GM11168 (cell line): ENCODE data around the gene WDFY2.
"Not testable (repeated sequence)": the region's sequence is repeated elsewhere in the genome, so short reads cannot be mapped to it uniquely, and the experiment has no call there.

ENCODE experiments used
- in situ Hi-C: fragments of 300-500 bp; cut with MboI; formaldehyde crosslinking; loops from one replicate; pipeline ENCODE4 v1.12.0; 2022; ENCODE audit warnings: low sequenced_read_pairs; ENCODE audit not compliant: unreplicated experiment

Gene WDFY2

GRCh38 chr13:51688937-51689662, 104.8 kb downstream of the WDFY2 start:
- in situ Hi-C loops = no loop called here

- in situ Hi-C loops = no loop called here
Observed at GRCh38 chr13:51689663-51689996, 105.4 kb downstream of the WDFY2 start.

- in situ Hi-C loops = not testable (repeated sequence)
Observed at GRCh38 chr13:51695677-51696076, 111.4 kb downstream of the WDFY2 start.

DNA sequence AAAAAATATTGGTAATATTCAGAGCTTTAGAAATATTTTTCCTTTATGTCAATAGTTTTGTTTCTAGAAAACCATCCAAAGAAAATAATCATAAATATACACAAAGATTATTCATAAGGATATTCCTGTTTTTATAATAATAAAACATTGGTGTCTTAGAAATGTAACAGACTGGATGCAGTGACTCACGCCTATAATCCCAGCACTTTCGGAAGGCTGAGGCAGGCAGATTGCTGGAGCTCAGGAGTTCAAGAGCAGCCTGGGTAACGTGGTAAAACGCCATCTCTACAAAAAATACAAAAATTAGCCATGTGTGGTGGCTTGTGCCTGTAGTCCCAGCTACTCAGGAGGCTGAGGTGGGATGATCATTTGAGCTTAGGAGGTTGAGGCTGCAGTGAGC, 112.9 kb downstream of the WDFY2 start:
- in situ Hi-C loops = no loop called here

- in situ Hi-C loops = no loop called here
Observed at GRCh38 chr13:51697855-51698254, 113.6 kb downstream of the WDFY2 start.

DNA sequence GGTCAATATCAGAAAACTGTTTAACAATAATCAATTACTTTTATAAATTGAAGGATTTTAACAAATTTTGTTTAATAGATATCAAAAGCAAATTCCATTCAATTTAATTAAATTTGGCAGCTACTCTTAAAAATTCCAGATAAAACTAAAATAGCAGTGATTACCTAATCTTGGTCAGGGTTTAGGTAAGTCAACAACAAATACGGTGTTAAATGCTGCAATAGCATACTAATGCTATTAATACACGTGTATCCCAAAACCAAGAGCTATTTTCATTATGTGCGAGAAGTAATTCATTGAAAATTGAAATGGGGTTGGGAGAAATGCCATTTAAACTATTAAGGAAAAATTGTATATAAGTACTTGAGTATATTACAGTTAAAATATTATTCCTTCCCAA, 114.1 kb downstream of the WDFY2 start:
- in situ Hi-C loops = no loop called here

GRCh38 chr13:51704399-51705313, 120.4 kb downstream of the WDFY2 start:
- in situ Hi-C loops = no loop called here

- in situ Hi-C loops = no loop called here
Observed at GRCh38 chr13:51707461-51707860, 123.2 kb downstream of the WDFY2 start.

GRCh38 chr13:51713807-51714206, 129.5 kb downstream of the WDFY2 start:
- in situ Hi-C loops = no loop called here

- in situ Hi-C loops = no loop called here
Observed at GRCh38 chr13:51714663-51715168, 130.5 kb downstream of the WDFY2 start.

DNA sequence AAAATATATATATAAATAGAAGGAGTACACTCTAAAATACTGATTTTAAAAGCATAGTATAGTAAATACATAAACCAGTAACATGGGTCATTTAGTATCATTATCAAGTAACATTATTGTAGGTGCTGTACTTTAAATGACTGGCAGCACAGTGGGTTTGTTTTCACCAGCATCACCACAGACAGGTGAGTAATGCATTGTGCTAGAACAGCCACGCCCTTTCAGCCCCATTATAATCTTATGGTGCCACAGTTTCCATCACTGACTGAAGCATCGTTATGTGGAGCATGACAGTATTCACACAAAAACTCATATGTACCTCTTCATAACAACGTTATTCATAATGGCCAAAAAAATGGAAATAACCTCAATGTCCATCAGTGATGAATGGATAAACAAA, 131.4 kb downstream of the WDFY2 start:
- in situ Hi-C loops = no loop called here

GRCh38 chr13:51717786-51718398, 133.6 kb downstream of the WDFY2 start:
- in situ Hi-C loops = no loop called here

DNA sequence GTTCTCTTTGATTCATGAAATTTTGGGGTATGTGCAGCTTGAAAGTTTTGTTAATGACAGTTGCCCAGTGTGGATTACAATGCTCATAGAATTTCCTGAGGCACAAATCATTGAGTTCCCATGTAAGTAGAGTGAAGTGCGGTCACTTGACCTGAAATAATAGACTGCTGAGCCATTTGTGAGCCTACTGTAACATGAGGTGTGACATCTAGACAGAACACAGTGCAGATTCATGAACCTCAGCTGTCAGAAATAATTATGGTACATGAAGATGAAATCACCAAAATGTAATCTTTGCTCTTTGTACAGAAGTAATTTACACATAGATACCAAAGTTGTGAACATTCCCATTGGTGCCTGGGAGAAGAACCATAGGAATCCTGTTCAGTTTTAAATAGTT, 135.1 kb downstream of the WDFY2 start:
- in situ Hi-C loops = no loop called here

- in situ Hi-C loops = no loop called here
Observed at GRCh38 chr13:51721496-51721895, 137.2 kb downstream of the WDFY2 start.

- in situ Hi-C loops = no loop called here
Observed at GRCh38 chr13:51723529-51723928, 139.3 kb downstream of the WDFY2 start.

DNA sequence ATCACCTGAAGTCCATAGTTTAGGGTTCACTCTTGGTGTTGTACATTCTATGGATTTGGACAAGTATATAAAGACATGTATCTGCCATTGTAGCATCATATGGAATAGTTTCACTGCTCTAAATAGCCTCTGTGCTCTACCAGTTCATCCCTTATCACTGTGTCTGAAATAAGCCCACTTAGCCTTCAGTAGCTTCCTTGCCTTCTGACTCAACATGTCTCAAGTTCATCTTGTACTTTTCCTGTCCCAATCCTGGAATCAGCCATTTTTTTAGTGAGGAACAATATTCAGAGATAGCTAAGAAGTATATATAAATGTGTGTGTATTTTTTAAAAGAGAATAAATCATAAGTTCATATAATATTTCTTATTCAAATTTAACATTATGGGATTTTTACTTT, 140.5 kb downstream of the WDFY2 start:
- in situ Hi-C loops = no loop called here

DNA sequence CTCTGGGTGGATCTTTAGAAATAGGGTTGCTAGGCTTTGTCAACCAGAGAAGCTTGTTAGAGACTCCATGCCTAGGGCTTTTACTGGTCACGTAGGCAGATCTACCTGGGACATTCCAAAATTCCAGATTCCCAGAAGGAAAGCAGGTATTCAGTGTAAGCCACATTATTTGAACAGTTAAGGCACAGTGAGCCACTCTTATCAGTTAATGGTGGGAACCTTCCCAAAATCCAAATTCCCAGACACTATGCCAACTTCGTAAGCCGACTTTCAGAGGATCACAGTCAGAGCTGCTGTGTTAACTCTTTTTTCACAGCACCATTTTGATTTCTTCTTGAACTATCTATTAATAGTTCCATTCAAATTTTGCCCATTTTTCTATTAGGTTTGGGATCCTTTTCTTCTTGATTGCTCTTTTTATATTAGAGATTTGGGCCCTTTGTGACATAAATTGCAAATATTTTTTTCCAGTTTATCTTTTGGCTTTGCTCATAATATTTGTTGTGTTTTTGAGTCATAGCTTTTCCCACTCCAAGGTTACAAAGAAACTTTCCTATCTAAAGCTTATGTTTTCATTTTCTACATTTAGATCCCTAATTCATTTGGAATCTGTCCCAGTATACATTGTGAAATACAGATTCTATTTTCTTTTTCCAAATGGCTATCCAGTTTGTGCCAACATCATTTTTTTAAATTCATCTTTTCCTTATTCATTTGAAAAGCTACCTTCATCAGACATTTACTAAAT, 142.4 kb downstream of the WDFY2 start:
- in situ Hi-C loops = no loop called here

GRCh38 chr13:51727634-51728274, 143.5 kb downstream of the WDFY2 start:
- in situ Hi-C loops = no loop called here

DNA sequence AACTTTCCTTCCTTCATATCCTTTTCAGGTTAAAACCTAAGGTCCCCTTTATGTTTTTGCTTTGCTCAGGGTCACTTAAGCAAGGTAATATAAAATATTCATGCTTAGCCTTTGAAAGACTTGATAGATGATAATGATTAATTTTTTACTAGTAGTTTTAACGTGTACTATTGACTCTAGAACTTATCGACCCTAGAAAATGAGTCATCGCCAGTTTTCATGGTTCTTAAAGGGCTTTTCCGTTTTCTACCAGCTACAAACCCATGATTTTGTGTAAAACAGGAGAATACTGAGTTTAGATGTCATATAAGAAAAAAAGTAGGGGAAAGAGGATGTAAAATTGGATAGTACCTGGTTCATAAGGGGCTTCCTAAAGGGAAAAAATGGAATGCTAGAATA, 144.0 kb downstream of the WDFY2 start:
- in situ Hi-C loops = no loop called here

DNA sequence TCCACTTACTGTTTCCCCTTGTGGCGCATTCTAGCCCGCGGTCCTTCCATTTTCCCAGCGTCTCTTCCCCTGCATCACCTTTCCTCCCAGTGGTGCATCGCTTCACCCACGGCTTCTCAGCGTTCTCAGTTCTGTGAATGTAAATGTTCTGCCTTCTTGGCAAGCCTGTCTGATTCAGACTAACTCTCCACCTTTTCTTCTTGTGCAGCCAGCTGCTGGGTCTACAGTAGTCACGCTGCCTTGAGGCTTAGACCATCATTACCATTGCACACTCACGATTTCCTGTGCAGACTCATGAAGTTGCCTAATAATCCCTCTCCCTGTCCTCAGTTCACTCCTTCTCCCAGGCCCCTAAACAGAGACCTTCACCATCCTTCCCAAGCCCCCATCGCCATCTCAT, 144.7 kb downstream of the WDFY2 start:
- in situ Hi-C loops = no loop called here
